ENCODE data around the gene TRIM54.
"Not testable (repeated sequence)": the region's sequence is repeated elsewhere in the genome, so short reads cannot be mapped to it uniquely, and the experiment has no call there.

The TRIM54 gene

DNA sequence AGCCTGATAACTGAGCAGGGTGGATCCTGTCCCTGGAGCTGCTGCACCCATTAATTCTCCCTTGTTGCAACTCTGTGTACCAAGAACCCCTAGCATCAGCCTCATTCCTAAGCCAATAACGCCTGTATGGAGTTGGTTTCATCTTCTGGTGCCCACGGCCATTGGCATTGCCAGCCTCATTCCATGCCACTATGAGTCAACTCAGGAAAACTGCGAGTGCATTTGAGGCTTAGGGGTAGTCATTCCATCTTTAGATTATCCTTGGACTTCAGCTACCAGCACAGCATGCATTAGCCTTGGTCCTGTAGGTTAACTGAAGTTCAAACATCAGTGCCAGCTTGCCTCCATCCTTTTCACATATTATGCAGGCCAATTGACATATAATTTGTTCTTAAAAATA, 1.4 kb upstream of the TRIM54 start:
- DNase-seq (ENCODE audit: low read depth, low spot score), result no peak
- no peak overlapping the region for H3K27ac ChIP-seq

DNA sequence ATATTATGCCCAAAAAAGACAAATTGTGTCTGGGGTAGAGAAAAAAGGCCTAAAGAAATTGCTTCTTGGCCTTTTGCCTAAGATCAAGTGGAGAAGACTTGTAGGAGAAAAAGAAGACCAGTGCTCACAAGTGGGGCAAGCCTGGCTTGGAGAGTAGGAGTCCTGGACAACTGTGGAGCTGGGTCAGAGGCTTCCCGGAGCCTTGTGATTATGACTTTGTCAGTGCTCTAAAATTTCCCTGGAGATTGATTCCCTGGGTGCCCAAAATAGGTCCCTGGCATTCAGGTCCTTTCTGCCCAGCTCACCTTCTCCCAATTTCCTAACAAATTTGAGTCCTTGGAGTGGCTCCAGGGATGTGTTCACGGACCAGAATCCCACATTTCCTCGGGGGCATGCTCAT, 787 bp upstream of the TRIM54 start:
- no peak overlapping the region for H3K27ac ChIP-seq
- DNase-seq (ENCODE audit: low read depth, low spot score), result no peak

DNA sequence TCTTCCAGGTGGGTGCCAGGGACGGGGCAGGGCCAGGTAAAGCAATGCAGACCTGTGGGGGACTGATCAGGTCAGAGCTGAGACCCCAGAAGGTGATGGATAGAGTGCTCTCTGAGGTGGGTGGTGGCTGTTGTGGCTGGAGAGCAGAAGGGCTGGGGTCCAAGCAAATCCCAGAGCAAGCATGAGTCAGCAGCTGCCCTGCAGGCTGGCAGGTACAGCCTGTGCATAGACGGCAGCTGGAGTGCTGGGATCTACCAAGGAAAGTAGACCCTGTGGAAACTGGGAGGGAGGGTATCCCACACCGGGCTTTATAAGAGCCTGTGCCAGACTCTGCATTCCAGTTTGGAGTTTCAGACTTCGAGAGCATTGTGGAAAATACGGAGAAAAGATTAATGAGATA, 663 bp downstream of the TRIM54 start:
- no peak overlapping the region for H3K27ac ChIP-seq
- DNase-seq (ENCODE audit: low read depth, low spot score), result no peak

DNA sequence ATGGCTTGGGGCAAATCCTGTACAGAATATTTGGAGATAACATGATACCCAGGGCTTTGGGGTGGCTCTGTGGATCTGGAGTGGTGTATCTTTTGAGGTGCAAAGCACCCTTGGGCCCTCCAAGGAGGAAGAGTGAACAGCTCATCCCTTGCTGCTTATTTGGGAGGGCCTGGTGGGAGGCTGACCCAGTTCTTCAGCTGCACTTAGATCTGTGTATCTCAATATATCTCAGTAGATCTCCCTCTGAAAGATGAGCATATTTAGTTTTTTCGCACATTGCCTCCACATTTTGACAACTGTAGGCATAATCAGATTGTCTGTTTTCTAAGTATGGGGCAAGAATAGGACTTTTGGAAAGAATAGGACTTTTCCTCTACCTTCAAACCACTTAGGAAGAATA, 2.8 kb downstream of the TRIM54 start:
- no peak for DNase-seq (ENCODE audit: low read depth, low spot score)
- H3K27ac ChIP-seq, result no peak overlapping the region

DNA sequence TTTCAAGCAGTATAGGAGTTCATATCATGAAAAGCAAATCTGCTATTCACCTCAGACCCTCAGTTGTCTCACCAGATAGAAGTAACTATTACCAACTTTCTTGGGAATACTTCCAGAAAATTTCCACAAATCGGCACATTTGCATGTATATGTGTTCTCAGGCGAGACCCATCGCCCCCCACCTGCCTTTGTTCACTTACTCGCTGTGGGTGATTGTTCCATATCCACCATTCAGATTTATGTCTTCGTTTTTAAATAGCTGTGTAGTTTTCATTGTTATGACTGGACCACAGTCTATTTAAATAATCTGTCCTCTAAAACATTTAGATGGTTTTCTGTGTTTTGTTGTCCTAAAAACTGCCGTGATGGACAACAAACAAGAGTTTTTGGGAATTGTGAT, 3.3 kb downstream of the TRIM54 start:
- no peak overlapping the region for H3K27ac ChIP-seq
- DNase-seq (ENCODE audit: low read depth, low spot score), result no peak

DNA sequence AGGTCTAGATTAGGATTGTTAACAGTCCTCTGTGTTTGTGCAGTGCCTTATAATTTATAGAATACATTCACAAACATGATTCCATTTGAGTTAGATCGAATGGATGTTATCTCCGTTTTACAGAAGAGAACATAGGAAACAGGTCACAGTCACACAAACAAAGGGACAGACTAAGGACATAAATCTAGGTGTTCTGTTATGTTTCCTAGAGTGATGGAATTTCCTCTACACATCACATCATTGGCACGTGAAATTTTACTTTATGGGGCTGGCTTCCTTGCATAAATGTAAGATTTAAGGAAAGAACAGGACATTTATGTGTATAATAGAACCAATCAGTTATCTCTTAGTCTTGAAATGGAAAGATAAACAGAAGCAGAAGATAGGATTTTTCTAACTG, 6.4 kb downstream of the TRIM54 start:
- DNase-seq (ENCODE audit: low read depth, low spot score), result no peak
- no peak overlapping the region for H3K27ac ChIP-seq

DNA sequence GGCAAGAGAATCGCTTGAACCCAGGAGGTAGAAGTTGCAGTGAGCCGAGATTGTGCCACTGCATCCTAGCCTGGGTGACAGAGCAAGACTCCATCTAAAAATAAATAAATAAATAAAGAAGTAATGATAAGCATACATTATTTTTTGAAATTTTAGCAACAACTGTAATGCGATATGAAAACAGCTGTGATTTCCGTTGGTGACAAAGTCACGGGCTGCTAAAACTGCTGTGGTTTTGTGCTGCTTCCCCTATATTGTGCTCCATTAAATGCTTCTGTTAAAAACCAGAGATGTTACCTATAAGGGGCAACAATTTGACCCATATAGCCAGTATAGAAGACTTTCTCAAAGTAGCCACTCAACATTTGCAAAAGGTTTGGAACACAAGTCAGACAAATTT, 8.3 kb downstream of the TRIM54 start:
- no peak for DNase-seq (ENCODE audit: low read depth, low spot score)

DNA sequence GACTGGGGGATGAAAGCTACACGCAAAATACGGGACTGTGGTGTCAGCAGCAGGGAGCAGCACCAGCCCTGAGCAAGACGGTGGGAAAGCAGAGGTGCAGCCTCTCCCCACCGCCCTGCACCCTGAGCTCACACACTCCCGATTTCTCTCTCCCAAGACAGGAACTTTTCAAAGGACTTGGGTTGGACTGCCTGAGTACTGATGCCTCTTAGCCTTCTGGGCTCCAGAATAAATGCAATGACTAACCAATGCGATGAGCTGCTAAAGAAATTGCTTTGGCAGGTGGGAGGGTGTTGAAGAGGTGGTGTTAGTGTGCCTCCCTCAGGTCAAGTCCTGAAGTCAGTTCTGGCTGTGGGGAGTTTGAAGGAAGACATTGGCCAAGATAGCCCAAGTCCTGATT, 9.6 kb downstream of the TRIM54 start:
- no peak overlapping the region for H3K27ac ChIP-seq
- DNase-seq (ENCODE audit: low read depth, low spot score), result no peak

More for the DNA sequence above, 8.3 kb downstream of the TRIM54 start:
- no peak overlapping the region for H3K27ac ChIP-seq

DNA sequence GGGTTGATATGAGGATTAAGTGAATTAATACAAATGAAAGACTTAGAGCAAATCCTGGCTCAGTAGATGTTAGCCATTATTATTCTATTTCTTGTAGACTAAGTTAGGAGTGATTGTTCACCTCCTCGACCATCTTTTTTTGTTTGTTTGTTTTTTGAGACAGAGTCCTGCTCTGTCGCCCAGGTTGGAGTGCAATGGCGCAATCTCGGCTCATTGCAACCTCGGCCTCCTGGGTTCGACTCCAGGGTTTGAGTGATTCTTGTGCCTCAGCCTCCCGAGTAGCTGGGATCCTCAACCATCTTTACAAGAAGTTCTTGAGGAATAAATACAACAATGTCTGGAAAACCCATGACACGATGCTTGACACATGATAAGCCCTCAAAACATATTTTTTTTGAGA, 12.7 kb downstream of the TRIM54 start:
- no peak for DNase-seq (ENCODE audit: low read depth, low spot score)

DNA sequence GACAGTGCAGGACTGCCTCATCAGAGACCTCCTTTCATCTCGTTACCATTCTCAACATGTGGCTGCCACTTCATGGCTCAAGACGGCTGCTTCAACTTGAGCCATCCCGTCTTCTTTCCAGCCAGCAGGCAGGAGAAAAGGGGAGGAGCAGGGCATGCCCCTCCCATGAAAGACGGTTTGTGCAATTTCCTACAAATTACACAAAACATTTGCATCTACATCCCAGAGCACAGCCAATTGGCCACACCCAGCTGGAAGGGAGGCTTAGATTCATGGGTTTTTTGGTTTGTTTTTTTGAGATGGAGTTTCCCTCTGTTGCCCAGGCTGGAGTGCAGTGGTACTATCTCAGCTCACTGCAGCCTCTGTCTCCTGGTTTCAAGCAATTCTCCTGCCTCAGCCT, 14.3 kb downstream of the TRIM54 start:
- no peak overlapping the region for H3K27ac ChIP-seq
- no peak for DNase-seq (ENCODE audit: low read depth, low spot score)

More for the DNA sequence above, 12.7 kb downstream of the TRIM54 start:
- no peak overlapping the region for H3K27ac ChIP-seq

DNA sequence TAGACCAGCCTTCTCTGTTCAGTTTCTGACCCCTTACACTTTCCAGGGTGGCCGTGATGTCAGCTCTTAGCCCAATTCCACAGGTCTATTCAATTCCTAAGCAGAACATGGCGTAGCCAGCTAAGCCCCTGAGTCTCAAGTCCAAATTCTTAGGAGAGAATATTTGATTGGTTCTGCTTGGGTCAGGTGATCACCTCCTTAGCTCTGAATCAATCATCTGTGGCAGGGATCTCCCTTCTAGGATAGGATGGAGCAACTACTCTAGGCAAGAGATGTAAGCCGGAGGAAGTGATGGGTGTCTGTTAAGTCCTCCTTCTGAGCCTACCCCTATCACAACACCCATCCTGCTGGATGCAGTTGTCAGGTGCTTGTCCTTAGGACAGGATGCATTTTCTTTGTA, 15.0 kb downstream of the TRIM54 start:
- H3K27ac ChIP-seq, result no peak overlapping the region
- DNase-seq (ENCODE audit: low read depth, low spot score), result no peak

DNA sequence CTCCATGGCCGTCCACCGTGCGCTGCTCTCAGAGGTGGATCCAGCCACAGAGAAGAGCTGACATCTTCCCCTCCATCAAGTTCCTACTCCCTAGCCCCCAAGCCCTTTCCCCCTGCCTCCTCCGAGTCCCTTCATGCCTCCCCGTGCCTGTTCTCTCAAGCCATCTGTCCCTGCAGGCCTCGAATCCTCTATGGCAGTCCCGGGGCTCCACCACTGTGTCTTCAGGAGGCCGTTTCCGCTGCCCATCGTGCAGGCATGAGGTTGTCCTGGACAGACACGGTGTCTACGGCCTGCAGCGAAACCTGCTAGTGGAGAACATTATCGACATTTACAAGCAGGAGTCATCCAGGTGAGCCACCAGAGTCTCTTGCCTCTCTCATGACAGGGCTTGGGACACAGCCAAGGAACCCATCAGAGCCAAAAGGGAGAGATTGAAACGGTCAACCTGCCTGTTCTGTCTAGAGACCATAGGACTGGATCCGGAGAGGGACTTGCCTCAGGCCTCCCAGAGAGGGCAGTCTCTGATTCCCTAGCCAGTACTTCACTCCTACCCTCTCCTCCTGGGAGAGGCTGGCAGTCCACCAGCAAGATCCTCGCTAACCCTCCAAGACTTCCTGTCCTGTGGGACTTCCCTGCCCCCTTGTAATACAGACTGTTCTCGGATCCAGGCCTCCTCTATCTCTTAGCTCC, 16.3 kb downstream of the TRIM54 start:
- no peak for DNase-seq (ENCODE audit: low read depth, low spot score)

DNA sequence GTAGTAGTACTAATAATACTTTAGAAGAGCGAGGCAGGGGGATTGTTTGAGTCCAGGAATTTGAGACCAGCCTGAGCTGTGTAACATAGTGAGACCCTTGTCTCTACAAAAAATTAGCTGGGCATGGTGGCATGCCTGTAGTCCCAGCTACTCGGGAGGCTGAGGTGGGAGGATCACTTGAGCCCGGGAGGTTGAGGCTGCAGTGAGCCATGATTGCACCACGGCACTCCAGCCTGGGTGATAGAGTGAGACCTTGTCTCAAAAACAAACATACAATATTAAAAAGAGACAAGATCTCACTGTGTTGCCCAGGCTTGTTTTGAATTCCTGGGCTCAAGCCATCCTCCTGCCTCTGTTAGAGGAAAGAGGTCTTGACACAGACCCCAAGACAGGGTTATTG, 18.4 kb downstream of the TRIM54 start:
- not testable (repeated sequence) for H3K27ac ChIP-seq; DNase-seq (ENCODE audit: low read depth, low spot score)

More for the DNA sequence above, 16.3 kb downstream of the TRIM54 start:
- no peak overlapping the region for H3K27ac ChIP-seq

DNA sequence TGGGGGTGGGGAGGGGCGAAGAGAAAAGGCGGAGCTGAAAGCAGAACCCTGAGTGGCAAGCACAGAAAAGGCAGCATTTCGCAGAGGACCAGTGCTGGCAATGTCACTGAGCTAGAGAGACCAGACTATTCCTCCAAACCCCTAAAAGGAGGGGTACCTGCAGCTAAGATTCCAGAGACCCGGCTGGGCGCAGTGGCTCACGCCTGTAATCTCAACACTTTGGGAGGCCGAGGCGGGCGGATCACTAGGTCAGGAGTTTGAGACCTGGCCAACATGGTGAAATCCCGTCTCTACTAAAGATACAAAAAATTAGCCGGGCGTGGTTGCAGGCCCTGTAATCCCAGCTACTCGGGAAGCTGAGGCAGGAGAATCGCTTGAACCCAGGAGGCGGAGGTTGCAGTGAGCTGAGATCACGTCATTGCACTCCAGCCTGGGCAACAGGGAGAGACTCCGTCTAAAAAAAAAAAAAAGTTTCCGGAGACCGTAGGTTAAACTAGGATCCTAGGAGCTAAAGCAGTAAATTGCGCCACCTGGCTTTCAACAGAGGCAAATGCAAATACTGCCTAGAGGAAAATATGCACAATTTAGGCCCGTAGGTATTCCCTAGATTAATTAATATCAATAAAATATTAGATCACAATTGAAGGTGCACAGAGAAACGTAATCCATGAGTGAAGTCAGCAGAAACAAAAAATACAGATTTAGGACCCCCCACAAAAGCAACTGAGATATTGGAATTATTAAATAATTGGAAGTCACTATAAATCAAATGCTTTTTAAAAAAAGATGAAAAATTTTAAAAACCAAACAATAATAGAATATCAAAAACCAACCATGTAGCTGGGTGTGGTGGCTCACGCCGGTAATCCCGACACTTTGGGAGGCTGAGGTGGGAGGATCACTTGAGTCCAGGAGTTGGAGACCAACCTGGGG, 21.1 kb downstream of the TRIM54 start:
- no peak overlapping the region for H3K27ac ChIP-seq
- DNase-seq (ENCODE audit: low read depth, low spot score), result no peak

DNA sequence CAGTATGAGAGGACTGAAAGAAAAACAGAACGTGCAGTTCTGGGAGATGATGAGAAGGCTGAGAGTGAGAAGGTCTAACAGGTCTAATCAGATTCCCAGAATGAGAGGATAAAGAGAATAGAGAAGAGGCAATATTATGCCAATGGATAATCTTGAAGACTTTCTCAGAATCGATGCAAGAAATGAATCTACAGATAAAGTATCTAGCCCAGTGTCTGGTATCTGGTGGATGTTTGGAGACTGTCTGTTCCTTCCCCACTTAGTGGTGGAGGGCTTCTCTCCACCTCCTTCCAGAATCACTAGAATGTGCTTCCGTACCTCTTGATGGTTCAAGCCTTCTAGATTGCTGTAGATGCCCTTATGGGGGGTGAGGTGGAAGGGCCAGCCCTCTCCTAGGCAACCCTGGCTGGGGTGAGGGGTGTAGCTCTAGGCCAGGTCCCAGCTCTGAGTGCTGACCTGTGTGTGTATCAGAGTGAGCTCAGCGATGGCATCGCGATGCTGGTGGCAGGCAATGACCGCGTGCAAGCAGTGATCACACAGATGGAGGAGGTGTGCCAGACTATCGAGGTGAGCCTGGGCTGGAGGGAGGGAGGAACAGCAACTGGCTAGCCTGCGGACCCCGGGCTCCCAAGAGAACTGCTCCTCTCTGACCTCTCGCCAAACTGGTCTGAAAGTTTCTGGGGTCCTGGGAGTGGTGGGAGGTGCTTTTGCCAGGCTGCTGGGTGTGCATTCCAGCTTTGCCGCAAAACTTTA, 22.4 kb downstream of the TRIM54 start:
- no peak for DNase-seq (ENCODE audit: low read depth, low spot score)
- no peak overlapping the region for H3K27ac ChIP-seq

DNA sequence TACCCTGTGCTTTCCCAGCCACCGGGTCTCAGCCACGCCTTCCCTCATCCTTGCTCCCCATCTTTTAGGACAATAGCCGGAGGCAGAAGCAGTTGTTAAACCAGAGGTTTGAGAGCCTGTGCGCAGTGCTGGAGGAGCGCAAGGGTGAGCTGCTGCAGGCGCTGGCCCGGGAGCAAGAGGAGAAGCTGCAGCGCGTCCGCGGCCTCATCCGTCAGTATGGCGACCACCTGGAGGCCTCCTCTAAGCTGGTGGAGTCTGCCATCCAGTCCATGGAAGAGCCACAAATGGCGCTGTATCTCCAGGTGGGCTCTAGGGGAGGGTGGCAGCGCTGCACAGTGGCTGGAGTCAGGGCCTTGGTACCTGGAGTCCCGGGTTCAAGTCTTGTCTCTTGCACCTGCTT, 23.3 kb downstream of the TRIM54 start:
- H3K27ac ChIP-seq, result no peak overlapping the region
- no peak for DNase-seq (ENCODE audit: low read depth, low spot score)

DNA sequence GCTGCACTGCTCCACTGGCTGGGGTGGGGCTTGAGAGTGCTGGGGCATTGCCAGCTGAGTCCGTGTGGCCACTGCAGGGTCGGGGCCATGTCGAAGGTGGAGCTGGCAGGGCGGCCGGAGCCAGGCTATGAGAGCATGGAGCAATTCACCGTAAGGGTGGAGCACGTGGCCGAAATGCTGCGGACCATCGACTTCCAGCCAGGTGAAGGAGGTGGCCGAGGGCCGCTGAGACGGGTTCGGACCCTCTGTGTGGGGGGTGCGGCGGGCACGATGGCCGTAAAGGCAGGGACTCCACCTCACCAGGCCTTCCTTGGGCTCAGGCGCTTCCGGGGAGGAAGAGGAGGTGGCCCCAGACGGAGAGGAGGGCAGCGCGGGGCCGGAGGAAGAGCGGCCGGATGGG, 23.9 kb downstream of the TRIM54 start:
- no peak for DNase-seq (ENCODE audit: low read depth, low spot score)
- no peak overlapping the region for H3K27ac ChIP-seq

DNA sequence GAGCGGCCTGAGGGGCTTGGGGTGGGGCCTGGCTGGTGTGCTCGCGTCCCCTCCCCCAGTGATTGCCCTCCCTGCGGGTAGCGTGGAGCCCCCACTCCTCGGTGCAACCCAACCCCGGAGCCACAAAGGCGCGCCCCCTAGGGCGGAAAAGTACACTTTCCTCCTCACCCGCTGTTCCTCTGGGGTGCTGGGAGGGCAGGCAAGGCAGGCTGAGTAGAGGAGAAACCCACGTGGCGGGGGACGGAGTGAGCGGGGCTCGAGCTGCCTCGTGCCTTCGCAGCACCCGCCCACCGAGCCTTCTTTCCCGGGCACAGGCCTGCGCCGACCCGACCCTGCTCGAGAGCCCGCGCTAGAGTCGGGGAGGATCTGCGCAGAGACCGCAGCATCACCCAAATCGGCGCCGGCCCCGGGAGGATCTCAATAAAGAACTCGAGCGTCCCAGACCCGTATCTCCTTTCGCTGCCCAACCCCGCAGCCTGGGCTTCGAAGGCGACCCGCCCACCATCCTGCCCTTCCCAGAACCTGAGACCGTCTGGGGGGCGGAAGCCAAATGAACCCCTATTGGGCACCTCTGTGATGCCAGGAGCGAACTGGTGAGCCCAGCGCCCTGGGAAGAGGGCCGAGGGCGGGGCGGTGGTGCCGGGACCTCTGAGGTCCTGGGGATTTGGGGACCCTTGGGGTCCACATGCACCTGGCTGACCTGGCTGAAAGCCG, 24.5 kb downstream of the TRIM54 start:
- DNase-seq (ENCODE audit: low read depth, low spot score), result no peak
- no peak overlapping the region for H3K27ac ChIP-seq

DNA sequence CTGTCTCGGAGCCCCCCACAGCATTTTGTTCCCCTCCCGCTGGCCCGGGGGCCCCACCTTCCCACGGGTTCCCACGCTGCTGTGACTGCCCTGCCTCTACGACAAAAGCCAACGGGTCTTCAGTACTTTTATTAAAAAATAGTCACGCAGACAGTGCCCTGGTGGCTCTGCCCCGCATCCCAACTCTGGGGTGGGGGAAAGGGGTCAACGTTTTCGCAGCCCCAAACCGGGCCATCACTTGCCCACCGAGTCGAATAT, 25.0 kb downstream of the TRIM54 start:
- H3K27ac ChIP-seq, result no peak overlapping the region
- no peak for DNase-seq (ENCODE audit: low read depth, low spot score)

DNA sequence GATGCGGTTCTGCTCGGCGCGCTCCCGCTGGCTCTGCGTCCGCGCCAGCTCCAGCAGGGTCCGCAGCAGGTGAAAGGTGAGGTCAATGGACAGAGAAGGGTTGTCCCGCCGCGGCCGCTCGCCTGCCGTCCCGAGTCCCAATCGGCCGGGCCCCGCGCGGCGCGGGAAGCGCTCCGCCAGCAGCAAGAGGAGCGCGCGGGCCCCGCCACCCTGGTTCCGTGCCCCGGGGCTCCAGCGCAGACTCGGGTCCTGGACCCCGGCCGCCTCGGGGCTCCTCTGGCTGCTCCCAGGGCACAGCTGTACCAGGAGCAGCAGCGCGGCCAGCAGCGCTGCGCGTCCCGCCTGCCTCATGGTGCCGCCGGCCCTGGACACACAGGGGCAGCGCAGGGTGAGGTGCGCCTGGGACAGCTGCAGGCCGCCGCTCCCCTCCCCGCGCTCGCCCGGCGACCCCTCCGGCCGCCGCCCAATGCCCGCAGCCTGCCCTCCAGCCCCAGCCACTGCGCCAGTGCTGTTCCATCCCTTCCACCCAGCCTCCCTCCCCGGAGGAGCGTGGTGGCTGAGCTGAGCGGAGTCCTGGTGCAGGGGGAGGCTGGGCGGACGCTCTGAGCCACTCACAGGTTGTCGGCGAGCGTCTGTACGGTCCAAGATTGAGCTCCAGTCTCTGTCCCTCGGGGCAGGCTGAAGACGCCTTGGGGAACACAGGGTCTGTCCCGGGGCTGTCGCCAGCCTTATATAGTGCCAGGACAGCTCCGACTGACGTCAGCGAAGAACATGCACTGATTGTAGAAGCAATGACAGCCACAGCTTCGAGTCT, 25.5 kb downstream of the TRIM54 start:
- no peak for DNase-seq (ENCODE audit: low read depth, low spot score)
- no peak overlapping the region for H3K27ac ChIP-seq

Data from epithelial cell of prostate (primary cell).